ENCODE measurements around the gene NKTR. TPM values are rescaled to one million over a fixed set of nuclear protein-coding genes. Genes with fewer than 3 reads are reported as not detected.

NKTR gene
- total RNA-seq (2022; extraction: Qiagen RNA extraction): 8.8 to 12.7 TPM (median 9.7 TPM) in 5 replicates

DNA sequence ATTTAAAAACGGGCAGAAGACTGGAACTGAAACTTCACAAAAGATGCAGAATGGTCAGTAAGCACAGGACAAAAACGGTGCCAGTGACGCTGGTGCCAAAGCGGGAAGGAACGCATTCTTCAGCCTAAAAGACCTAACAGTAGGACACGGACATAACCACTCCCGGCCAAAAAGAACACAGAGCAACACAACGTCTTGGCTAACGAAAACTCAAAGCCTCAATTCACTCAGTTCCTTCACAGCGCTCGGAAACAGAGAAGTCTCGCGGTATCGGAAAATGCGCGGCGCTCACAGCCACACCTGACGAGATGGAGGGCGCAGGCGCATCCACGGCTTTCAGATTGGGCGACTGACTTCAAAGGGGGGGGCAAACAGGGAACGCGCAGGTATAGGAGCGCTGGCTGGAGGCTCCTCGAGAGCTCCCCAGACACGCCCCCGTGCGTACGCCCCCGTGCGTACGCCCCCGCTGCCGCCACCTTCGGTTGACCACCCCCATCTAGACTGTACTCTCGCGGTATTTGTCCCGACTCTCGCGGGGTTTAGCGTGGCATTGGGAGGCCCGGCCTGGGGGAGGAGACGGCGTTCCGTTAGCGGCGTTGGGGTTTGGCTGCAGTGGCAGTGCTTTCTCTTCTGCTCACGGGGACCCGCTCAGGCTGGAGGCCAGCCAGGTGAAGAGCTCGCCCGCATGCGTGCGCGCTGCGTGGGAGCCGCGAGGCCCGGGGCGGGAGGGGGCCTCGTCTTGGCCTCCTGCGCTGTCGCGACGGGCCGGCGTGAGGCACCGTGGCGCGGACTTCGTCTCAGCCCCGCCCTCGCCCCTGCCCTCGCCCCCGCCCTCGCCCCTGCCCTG, at the start of gene NKTR:
NKTR (plus strand) TSS at position 576 of the 847 bp plus-strand sequence. CDS start 321 bp downstream, outside the sequence.

DNA sequence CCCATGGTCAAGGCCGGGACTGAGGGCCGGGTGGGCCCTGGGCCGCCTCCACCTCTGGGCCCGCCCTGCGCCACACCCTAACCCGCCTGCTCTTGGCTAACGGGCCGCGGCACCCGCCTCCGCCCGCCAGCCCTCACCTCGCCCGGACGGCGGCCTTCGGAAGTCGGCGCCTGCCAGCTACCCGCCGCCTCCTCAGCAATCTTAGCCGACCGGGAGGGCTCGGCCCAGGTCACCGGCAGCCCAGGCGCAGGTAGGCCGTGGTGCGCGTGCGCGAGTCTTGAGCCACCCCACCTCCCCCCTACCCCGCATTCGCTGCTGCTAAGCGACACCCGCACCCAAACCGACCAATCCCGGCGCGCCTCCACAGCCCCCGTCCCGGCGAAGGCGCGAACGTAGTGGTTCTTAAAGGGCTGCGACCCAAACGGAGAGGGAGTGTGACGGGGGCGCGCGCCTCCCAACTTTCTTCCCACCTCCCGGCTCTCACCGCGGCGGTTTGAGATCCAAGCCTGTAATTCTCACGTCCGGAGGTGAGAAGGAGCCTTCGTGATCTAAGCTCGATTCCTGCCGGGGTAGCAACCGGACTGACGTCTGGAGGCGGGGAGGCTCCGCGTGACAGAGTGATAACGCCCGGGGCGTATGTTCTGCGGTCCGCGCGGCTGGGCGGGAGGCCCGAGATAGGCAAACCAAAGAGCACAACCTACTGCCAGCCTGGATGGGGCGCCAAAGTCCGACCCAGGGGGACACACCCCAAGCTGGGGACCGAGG, 18.6 kb upstream of the NKTR start, which contains the start of gene SEC22C:
SEC22C (minus strand) TSS at position 259 of the 765 bp plus-strand sequence. CDS start 12,921 bp downstream, outside the sequence.

DNA sequence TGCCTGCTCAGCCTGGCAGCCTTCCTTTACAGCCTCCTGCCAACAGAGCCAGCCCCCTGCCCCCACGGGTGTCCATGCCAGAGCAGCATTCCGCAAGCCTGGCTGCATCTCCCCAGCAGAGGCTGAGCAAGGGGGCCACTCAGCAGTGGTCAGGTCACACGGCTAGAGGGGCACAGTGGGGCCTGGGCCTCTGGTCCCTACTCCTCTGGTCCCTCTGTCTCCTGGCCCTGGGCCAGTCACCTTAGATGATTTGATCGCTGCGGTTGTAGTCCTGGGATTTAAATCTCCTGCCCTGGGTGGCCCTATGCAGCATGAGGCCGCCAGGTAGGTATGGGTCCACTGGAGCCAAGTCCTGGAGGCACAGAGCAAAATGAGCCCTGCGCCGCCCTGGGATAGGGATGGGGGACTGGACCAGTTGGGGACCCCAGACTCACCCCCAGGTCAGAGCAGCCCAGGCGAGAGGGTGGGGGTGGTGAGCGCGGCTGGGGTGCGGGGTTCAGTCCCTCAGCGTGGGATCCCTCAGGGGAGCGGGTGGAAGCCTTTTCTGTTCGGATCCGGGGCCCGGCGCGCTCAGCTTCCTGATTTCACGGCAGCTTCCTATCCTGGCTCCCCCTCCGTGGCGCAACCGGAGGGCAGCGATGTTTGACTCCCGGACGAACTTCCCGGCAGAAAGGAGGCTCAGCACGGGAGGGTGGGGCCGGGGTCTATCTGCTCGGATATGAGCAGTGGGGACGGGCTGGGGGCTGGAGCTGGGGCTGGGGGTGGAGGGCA, 53.3 kb downstream of the NKTR start, which contains the start of gene ZBTB47:
ZBTB47 (plus strand) TSS at position 138 of the 771 bp plus-strand sequence. CDS start 4,659 bp downstream, outside the sequence.

DNA sequence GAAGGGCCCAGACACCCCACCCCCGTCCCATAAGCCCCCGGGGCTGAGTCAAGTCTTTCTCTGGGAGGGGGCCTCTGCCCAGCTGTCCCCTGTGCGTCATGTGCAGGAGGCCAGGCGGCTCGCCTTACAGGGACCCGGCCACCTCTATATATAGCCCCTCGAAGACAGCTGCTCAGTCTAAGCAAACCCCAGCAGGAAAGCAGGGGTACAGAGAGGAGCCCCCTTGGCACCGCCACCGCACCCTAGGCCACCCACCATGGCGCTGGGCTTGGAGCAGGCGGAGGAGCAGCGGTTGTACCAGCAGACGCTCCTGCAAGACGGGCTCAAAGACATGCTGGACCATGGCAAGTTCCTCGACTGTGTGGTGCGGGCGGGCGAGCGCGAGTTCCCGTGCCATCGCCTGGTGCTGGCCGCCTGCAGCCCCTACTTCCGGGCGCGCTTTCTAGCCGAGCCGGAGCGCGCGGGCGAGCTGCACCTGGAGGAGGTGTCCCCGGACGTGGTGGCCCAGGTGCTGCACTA, 84.9 kb downstream of the NKTR start, which contains the start of gene KLHL40:
KLHL40 (plus strand) TSS at position 175 of the 519 bp plus-strand sequence; CDS start at position 257, 82 bp downstream.

Other genes starting within 250 kb of the NKTR start
- not detected in 5 replicates for gene LYZL4, start 190.1 kb upstream of the NKTR start, total RNA-seq (2022; extraction: Qiagen RNA extraction)
- 2.0 to 2.5 TPM (median 2.1 TPM) in 5 replicates for gene VIPR1, start 98.0 kb upstream of the NKTR start, total RNA-seq (2022; extraction: Qiagen RNA extraction)
- gene SEC22C, start 18.7 kb upstream of the NKTR start, total RNA-seq (2022; extraction: Qiagen RNA extraction): 30.9 to 35.6 TPM (median 34.8 TPM) in 5 replicates
- gene SS18L2, start 9.8 kb upstream of the NKTR start, total RNA-seq (2022; extraction: Qiagen RNA extraction): 17.6 to 18.8 TPM (median 17.8 TPM) in 5 replicates
- 5.3 to 6.5 TPM (median 5.8 TPM) in 5 replicates for gene ZBTB47, start 53.0 kb downstream of the NKTR start, total RNA-seq (2022; extraction: Qiagen RNA extraction)
- gene KLHL40, start 84.9 kb downstream of the NKTR start, total RNA-seq (2022; extraction: Qiagen RNA extraction): not detected in 5 replicates
- gene HHATL, start 102.1 kb downstream of the NKTR start, total RNA-seq (2022; extraction: Qiagen RNA extraction): not detected in 5 replicates
- 0.26 to 0.50 TPM (median 0.45 TPM) in 5 replicates for gene CCDC13, start 172.6 kb downstream of the NKTR start, total RNA-seq (2022; extraction: Qiagen RNA extraction)
- gene HIGD1A, start 203.8 kb downstream of the NKTR start, total RNA-seq (2022; extraction: Qiagen RNA extraction): 70.8 to 94.1 TPM (median 72.1 TPM) in 5 replicates
- 0.09 to 0.13 TPM (median 0.10 TPM) in 3 of 5 replicates, not detected in the others for gene ACKR2, start 208.8 kb downstream of the NKTR start, total RNA-seq (2022; extraction: Qiagen RNA extraction)

Measured in A549 treated with AZD2906 at 1 μM for 4 hours (cell line).